Natural killer cell (primary cell): Measurements from ENCODE around the gene LRP1B. TPM values are rescaled to one million over a fixed set of nuclear protein-coding genes. Genes with fewer than 3 reads are reported as not detected.

ENCODE experiments used
- ATAC-seq, 3 donors: fragments of 150-1000 bp in 2 of 3; fragments of 200-7000 bp in 1 of 3; cut with Tn5 transposase; 1 replicate in 1 of 3; 2 replicates in 2 of 3; pipeline ENCODE4 v1.10.0; 2021; ENCODE audit warnings: mild to moderate bottlenecking in 2 of 3, moderate library complexity in 2 of 3
- DNase-seq, 2 donors: peaks; one replicate each; pipeline versions ENCODE4 v3.0.0 to v3.0.0-alpha.2; 2013 to 2021; ENCODE audit warnings: mixed read lengths in 1 of 2
- H3K27ac ChIP-seq: one replicate; pipeline ENCODE4 v1.5.1; 2013; ENCODE audit warnings: mild to moderate bottlenecking, low read length
- H3K27me3 ChIP-seq: one replicate; pipeline ENCODE4 v1.6.1; 2013; ENCODE audit warnings: low read length; ENCODE audit not compliant: control insufficient read depth, insufficient read depth
- H3K36me3 ChIP-seq: one replicate; pipeline ENCODE4 v1.6.1; 2013; ENCODE audit warnings: low read length; ENCODE audit not compliant: control insufficient read depth, insufficient read depth
- H3K4me1 ChIP-seq: one replicate; pipeline ENCODE4 v1.6.1; 2013; ENCODE audit warnings: low read length; ENCODE audit not compliant: control insufficient read depth, insufficient read depth
- H3K4me3 ChIP-seq: one replicate; pipeline ENCODE4 v1.5.1; 2013; ENCODE audit warnings: low read length
- H3K9me3 ChIP-seq: one replicate; pipeline ENCODE4 v1.6.1; 2013; ENCODE audit warnings: low read length; ENCODE audit not compliant: control insufficient read depth, insufficient read depth
- H3K27ac Mint-ChIP-seq, 2 donors: one replicate each; pipeline ENCODE4 v1.8.0; 2022; ENCODE audit warnings: mild to moderate bottlenecking in 2 of 2, mixed read lengths in 2 of 2, moderate library complexity in 1 of 2
- H3K27me3 Mint-ChIP-seq, 2 donors: one replicate each; pipeline ENCODE4 v1.8.0; 2022; ENCODE audit warnings: low read depth in 2 of 2, mixed read lengths in 2 of 2
- H3K36me3 Mint-ChIP-seq: one replicate; pipeline ENCODE4 v1.8.0; 2022; ENCODE audit warnings: mixed read lengths
- H3K4me1 Mint-ChIP-seq, 2 donors: one replicate each; pipeline ENCODE4 v1.8.0; 2022; ENCODE audit warnings: mixed read lengths in 2 of 2
- H3K4me3 Mint-ChIP-seq: one replicate; pipeline ENCODE4 v1.8.0; 2022; ENCODE audit warnings: mild to moderate bottlenecking, moderate library complexity, mixed read lengths
- H3K9me3 Mint-ChIP-seq, 2 donors: one replicate each; pipeline ENCODE4 v1.8.0; 2022; ENCODE audit warnings: mixed read lengths in 2 of 2
- WGBS: methylation state at CpG from one replicate; pipeline ENCODE4 v1.1.7; 2013; ENCODE audit warnings: missing lambda C conversion rate; ENCODE audit not compliant: insufficient coverage; 5-methylcytosine and 5-hydroxymethylcytosine counted together
- intact Hi-C: fragments of 100-400 bp; cut with micrococcal nuclease; formaldehyde crosslinking; loops from one replicate; pipeline ENCODE4 v1.14.2; 2022
- total RNA-seq, 4 donors: library from RNA; stranded (reverse); fragments of 120-200 nt in 1 of 4; gene quantifications; one replicate each; pipeline versions ENCODE4 v1.2.3 to v1.2.4, GENCODE V29; 2013 to 2022
- TF ChIP-seq, protein P1 (sequence below): fragments of 200-600 bp; IDR thresholded peaks from one replicate; pipeline ENCODE4 v1.8.0; 2022; ENCODE audit warnings: antibody characterized with exemption

LRP1B gene
- total RNA-seq, 3 donors from 2014 or later (not counting 1 experiment from before 2014, with no cell fraction given): 0.05 TPM; not detected in 2

GRCh38 chr2:141931797-141932196 lies 199.0 kb downstream of the LRP1B start:
- H3K27me3 Mint-ChIP-seq: no peaks in the 10 kb centered on the region
- Histone ChIP-seq H3K4me1 (no peaks in the 10 kb centered on the region), H3K36me3 (no peaks in the 10 kb centered on the region), H3K27me3 (no peaks in the 10 kb centered on the region), H3K9me3 (no peaks in the 10 kb centered on the region), H3K4me3 (no peak overlapping the region), H3K27ac (no peak overlapping the region)
- no peak for ATAC-seq
- intact Hi-C loops: no loop called here
- H3K4me1 Mint-ChIP-seq: no peaks in the 10 kb centered on the region
- peaks cover 6 to 9% of the 10 kb centered on the region in 2 donors for H3K9me3 Mint-ChIP-seq
- DNase-seq: no peak
- no peak overlapping the region for H3K27ac Mint-ChIP-seq
- 74% methylated on average over 3 of the region's 3 CpGs for WGBS
- H3K4me3 Mint-ChIP-seq: no peak overlapping the region
- no peaks in the 10 kb centered on the region for H3K36me3 Mint-ChIP-seq
- TF ChIP-seq, protein P1, sequence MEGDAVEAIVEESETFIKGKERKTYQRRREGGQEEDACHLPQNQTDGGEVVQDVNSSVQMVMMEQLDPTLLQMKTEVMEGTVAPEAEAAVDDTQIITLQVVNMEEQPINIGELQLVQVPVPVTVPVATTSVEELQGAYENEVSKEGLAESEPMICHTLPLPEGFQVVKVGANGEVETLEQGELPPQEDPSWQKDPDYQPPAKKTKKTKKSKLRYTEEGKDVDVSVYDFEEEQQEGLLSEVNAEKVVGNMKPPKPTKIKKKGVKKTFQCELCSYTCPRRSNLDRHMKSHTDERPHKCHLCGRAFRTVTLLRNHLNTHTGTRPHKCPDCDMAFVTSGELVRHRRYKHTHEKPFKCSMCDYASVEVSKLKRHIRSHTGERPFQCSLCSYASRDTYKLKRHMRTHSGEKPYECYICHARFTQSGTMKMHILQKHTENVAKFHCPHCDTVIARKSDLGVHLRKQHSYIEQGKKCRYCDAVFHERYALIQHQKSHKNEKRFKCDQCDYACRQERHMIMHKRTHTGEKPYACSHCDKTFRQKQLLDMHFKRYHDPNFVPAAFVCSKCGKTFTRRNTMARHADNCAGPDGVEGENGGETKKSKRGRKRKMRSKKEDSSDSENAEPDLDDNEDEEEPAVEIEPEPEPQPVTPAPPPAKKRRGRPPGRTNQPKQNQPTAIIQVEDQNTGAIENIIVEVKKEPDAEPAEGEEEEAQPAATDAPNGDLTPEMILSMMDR: no peak

DNA sequence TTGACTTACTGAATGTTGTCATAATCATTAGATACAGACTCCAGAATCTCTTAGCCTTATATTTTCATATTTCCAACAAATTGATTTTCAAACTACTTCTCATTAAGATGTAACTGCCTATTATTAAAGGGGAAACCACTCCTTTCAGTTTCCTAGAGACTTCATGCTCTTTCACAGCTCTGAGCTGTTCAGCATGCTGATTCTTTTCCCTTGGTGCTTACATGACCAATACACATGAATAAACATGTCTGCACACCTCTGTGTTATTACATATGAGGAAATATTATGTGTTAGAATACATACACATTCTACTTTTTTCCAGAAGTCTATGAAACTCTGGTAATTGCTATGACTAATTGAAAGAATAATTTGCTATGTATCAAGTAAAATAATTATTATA lies 200.0 kb downstream of the LRP1B start:
- no peak overlapping the region for H3K27ac Mint-ChIP-seq
- no peaks in the 10 kb centered on the region for H3K9me3 ChIP-seq
- H3K9me3 Mint-ChIP-seq: peaks cover 9 to 11% of the 10 kb centered on the region in 2 donors
- no peaks in the 10 kb centered on the region for H3K4me1 Mint-ChIP-seq
- no peaks in the 10 kb centered on the region for H3K4me1 ChIP-seq
- DNase-seq (no peak), ATAC-seq (no peak)
- H3K4me3 Mint-ChIP-seq: no peak overlapping the region
- intact Hi-C loops: no loop called here
- no peaks in the 10 kb centered on the region for H3K36me3 ChIP-seq
- no peaks in the 10 kb centered on the region for H3K27me3 Mint-ChIP-seq
- no peaks in the 10 kb centered on the region for H3K36me3 Mint-ChIP-seq
- no peak overlapping the region for H3K27ac ChIP-seq
- TF ChIP-seq, protein P1: no peak
- H3K4me3 ChIP-seq: no peak overlapping the region
- no peaks in the 10 kb centered on the region for H3K27me3 ChIP-seq

DNA sequence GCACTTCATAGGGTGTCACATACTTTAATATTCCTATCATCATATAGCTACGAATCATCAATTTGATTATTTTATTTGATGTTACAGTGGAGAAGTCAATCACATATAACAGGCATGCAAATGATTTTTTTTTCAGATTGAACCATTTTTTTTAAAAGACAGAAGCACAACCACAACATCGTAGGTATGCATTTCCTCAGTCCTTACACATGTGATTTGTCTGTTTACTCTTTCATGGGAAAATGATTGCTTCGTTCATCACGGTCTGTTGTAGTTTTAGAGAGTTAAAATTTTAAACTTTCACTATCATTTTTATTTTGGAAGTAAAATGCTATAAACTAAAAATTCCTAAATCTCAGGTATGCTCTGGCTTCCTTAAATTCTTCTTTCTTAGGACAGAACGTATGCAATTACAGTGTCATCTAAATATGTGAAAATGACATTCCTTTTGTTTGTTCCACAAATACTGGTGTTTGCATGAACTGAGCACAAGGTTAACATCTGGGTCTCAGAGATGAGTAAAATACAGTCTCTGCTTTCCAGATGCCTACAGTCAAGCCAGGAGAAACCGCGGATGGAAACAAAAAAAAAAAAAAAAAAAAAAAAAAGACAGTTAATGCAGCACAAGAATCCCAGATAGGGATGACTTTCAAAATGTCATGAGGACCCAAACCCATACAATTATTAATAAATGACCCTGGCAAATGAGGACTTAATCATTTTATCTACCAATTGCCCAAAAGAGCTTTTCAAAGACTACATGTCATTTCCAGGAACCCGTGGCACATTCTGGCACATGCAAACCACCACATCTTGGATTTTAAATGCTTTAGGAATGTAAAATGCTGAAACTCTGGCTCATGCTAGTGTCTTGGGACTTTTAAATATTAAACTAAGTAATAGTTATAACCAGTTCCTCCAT lies 201.2 kb downstream of the LRP1B start:
- no peak overlapping the region for H3K27ac Mint-ChIP-seq

More for the DNA sequence above, 201.2 kb downstream of the LRP1B start:
- no peak for ATAC-seq
- no peak for DNase-seq
- H3K27me3 Mint-ChIP-seq: no peaks in the 10 kb centered on the region
- H3K36me3 ChIP-seq: no peaks in the 10 kb centered on the region
- no peak overlapping the region for H3K4me3 ChIP-seq
- H3K4me1 Mint-ChIP-seq: no peaks in the 10 kb centered on the region
- TF ChIP-seq, protein P1: no peak
- intact Hi-C loops: no loop called here
- H3K9me3 Mint-ChIP-seq: peaks cover 9 to 11% of the 10 kb centered on the region in 2 donors
- H3K27me3 ChIP-seq: no peaks in the 10 kb centered on the region
- H3K27ac ChIP-seq: no peak overlapping the region
- H3K4me1 ChIP-seq: no peaks in the 10 kb centered on the region
- H3K36me3 Mint-ChIP-seq: no peaks in the 10 kb centered on the region
- H3K9me3 ChIP-seq: no peaks in the 10 kb centered on the region
- no peak overlapping the region for H3K4me3 Mint-ChIP-seq
- 95% methylated on average over 4 of the region's 8 CpGs for WGBS
